Activated CD4-positive, alpha-beta T cell treated with anti-CD3 and anti-CD28 coated beads for 1 hour (primary cell): ENCODE measurements around the gene BRD3OS.
"Not testable (repeated sequence)": the region's sequence is repeated elsewhere in the genome, so short reads cannot be mapped to it uniquely, and the experiment has no call there.

Source experiments
- DNase-seq: peaks from one replicate; pipeline ENCODE4 v3.0.0-alpha.2; 2020

BRD3OS gene, protein sequence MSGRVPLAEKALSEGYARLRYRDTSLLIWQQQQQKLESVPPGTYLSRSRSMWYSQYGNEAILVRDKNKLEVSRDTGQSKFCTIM

DNA sequence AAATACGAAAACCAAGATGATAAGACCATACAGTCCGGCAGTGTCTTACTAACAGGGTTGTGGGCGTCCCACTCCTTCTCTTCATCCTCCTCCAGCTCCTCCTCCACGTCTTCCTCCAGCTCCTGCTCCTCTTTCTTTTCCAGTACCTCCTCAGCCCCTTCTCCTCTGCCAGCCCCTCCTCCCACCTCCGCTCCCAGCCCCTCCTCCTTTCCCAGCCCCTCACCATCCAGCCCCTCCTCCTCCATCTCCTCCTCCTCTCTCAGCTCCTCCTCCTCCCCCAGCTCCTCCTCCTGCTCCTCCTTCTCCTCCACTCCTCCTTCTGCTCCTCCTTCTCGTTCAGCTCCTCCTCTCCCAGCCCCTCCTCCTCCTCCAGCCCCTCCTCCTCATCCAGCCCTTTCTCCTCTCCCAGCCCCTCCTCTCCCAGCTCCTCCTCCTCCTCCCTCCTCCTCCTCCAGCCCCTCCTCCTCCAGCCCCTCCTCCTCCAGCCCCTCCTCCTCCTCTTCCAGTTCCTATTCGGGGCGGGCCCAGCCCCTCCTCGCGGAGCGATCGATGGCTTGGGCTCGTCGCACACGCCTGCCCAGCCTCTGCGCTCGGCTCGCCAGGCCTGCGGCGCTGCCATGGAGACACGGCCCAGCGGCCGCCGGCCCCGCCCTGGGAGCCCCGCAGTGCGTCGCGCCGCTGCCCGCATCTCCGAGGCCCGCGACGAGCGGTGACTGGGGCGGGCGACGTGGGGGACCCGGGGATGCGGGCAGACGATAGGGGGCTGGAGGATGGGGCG lies at the start of gene BRD3OS:
Gene BRD3OS, plus strand, starts transcription at position 654 of the 778 bp plus-strand sequence. CDS start 1,267 bp downstream, outside the sequence.
- peak; percentile 86 for DNase-seq

DNA sequence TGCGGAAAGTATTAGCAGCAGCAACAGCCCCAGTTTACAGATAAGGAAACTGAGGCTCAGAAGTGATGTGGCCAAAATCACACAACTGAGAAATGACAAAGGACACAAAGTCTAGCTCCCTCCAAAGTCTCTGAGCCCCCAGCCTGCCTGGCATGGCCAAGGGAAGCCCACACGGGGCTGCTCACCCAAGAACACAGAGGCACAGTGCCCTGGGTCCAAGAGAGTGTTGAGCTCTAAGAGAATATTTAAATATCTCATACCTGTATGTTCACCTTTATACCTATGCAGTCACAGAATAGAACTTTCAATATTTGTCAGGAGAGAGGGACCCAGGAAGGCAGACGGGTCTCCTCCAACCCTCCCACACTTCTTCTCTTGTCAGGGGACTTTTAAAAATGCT lies 49.8 kb upstream of the BRD3OS start:
- no peak for DNase-seq

DNA sequence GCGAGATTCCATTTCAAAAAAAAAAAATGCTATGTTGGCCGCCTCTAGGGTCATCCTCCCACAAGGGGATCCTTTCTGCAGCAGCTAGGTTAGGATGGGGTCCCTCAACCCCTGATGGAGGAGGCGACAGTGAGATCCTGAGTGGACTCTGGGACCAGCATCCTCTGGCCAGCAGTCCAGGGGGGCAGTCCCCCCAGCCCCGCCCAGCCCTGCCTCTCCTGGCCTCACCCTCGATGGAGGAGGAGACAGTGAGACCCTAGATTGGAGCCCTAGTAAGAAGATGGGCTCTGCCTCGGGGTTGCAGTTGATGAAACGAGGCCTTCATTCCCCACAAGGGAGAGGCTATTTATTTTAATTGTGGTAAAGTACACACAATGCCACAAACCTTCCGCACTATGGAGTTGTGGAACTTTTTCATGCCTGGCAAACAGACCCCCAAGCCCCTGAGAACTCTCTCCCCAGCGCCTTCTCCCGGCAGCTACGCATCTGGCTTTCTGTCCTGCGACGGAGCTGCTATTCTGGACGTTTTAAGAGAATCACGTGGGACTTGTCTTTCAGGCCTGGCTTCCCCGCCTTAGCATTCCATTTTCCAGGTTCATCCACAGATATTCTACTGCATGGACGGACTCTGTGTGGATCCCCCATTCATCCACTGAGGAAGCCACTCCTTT lies 49.0 kb upstream of the BRD3OS start:
- no peak for DNase-seq

DNA sequence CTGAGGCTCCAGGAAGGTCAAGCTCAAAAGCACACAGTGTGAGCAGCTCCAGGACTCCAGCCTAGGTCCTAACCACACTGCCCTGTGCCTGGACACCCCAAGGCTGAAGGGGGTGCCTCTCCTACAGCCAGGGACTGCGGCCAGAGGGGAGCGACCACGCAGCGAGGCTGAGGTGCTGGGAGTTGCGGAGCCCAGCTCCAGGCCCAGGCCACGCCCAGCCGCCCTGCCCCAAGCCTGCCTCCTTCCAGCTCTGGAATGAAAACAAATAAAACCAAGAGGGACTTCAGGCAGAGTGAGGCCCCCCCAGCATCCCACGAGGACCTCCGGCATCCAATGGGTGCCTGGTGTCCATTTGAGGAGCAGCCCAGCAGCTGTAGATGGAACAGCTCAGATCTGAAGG lies 48.4 kb upstream of the BRD3OS start:
- no peak for DNase-seq

DNA sequence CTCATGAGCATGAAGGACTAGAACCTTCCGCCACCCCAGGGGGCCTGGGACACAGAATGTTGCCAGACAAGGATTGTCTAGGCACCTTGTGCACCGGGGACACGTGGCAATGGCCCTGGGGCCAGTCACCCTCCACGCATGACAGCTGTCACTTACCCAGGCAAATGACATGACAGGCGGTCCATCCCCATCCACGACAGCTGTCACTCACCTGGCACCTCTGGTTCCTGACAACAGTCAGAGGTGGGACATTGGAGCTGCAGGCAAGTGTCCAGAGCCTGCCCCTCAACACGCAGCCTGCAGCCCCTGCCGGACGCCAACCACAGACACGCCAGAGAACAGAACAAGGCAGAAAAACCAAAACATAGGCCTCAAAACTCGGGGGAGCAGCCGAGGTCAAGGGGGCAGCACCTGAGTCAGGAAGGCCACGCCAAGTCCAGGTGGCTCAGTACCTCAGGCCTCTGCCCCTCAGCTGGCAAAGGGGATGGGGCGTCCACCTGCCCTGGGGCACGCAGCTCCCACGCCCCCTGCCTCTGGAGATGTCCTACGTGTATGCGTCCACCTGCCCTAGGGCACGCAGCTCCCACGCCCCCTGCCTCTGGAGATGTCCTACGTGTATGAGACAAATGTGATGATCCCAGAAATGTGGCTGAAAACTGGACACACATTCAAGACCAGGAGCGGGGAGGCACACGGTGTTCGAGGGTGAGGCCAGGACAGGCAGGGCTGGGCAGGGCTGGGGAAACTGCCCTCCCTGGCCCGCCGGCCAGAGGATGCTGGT lies 47.7 kb upstream of the BRD3OS start:
- DNase-seq: no peak

DNA sequence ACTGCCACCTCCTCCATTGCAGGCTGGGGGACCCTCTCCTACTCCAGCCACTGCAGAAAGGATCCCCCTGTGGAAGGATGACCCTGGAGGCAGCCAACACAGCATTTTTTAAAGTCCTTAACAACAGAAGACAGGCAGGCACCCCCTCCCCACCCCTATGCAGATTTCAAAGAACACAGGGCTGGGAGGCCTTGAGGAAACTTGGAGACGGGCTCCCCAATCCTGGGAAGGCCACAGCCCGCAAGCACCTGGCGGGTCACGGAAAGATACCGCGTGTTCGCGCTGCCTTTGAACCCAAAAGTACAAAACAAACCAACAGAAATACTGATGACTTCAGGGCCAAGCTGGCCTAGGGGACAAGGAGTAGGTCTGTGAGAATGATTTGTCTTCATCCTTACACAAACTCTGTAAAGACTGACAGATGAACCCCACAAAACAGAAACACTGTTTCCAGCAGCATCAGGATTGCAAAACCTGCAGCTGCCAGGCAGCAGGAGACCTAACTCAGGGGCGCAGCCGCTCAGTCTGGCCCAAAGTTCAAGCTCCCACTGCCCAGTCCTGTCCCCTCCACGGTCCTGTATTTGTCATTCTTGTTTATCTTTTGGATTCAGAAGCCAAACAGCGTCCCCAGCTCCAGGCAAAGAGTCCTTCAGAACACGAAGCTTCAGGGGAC lies 46.9 kb upstream of the BRD3OS start:
- no peak for DNase-seq

DNA sequence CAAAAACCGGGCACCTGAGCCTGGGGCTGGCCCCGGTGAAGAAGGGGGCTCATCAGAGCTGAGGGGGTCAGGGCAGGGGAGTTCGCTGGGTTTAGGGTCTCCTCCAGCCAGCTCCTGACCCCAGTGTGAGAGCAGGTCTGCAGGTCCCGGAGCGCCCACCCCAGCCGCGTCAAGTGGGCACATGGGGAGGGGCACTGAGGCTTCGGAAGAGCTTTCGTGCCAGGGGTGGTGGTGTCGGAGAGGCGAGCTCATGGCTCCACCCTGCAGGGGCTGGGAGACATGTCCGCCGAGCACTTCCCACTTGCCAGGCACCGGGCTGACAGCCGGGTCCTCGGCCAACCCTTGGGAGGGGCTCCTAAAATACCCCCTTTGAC lies 46.4 kb upstream of the BRD3OS start:
- no peak for DNase-seq

DNA sequence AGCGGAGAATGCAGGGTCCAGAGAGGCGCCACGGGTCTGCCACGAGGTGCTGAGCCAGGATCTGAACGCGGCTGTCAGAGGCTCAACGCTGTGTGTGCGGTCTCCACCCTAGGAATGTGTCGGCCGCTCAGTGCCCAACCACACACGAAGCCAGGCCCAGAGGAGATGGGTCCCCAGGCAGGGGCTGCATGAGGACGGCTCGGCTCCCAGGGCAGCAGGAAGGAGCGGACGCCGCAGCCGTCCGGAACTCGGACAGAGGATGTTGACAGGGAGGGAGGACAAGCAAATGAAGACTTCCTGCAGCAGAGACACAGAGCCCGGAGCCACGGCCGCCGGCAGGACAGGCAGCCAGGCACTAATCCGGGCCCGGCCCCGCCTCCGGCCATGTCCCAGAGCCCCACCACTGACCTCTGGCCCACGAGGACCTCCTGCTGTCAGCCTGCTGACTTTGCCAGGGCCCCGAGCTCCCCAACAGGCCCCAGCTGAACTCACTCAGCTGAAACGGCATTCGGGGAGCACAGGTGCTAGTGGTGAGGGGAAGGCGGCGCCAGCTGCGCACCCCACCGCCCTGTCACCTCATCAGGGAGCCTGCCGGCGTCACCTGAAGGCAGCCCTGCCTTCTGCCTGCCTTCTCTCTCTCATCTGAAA lies 45.9 kb upstream of the BRD3OS start:
- DNase-seq: no peak

DNA sequence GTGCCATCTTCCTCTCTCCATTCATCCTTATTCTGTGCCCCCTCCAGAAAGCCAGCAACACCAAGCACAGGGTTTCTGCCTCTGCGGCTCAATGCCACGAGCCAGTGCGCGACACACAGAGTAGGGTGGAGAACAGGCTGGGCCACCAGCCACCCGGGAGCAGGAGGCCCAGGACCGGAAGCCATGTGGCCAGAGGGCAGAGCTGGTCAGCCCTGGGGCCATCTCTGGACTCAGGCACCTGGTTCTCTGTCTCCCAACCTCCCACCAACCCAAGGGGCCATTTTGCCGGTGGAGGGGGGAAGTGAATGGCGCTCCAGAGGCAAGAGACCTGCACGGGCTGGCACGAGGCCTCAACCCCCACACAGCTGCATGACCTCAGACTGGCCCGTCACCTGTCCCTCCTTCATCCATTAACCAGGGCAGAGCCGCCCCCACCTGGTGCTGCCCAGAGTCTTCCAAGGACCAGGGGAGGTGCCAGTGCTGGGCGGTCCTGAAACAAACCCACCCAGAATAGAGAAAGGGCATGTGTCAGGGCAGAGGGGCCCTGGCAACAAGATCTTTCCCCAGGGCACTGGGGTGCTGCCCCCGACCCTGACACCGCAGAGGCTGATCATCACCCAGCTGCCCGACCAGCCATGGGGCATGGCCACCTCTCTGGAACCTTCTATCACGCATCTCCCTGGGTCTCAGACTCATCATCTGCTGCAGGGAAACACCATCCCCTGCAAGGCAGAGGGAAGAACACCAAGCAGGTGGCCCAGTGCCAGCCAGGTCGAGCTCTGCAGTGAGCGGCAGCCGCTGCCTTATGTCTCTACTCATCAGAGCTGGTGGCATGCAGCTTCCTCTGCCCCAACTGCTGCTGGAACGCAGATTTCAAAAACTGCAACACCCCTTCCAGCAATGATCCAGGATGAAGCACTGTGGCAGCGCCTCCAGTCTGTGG lies 45.1 kb upstream of the BRD3OS start:
- no peak for DNase-seq

DNA sequence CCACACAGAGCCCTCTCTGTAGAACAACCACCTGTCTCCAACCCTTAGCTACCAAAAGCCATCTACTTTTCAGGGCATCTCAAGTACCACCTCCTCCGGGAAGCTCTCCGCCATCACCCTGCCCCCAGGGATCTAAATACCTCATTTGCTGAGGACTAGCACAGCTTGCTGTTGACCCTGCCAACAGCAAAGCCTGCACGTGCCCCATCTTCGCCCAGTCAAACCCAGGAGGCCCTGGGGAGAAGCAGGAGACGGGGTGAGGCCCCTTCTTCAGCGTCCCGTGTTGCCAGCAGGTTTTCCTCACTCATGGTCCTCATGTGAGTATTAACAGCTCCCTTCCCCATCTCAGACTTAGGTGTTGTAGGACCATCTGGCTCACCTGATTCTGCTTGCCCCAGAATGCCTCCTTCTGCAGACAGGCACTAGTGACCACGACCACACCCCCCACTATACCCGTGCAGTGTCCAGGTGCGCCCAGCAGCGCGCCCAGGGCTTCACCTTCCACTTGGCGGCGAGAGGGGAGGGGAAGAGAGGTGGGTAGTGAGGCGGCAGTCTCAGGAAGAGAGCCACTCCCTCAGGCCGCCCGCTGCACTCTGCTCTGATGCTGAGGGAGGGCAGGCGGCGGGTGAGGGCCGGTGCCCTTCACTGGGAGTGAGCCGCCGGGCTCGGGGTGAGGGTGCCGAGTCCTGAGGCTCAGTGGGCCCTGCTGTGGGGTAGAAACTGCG lies 44.3 kb upstream of the BRD3OS start:
- DNase-seq: no peak

DNA sequence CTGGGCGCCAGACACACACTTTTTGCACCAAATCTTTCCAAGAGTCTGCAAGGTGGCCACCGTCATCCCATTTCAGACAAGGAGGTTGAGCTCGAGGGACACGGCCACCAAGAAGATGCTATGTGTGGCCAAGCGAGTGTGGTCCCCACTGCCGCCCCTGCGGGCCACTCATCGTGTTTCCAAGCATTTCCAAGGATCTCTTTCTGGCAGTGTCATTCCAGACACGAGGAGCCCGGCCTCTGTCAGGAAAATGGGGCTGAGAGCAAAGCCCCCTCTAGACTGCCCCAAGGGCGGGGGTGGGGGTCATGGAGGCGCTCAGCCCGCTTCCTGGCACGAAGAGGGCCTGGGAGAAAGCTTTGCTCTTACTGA lies 43.7 kb upstream of the BRD3OS start:
- DNase-seq: no peak

DNA sequence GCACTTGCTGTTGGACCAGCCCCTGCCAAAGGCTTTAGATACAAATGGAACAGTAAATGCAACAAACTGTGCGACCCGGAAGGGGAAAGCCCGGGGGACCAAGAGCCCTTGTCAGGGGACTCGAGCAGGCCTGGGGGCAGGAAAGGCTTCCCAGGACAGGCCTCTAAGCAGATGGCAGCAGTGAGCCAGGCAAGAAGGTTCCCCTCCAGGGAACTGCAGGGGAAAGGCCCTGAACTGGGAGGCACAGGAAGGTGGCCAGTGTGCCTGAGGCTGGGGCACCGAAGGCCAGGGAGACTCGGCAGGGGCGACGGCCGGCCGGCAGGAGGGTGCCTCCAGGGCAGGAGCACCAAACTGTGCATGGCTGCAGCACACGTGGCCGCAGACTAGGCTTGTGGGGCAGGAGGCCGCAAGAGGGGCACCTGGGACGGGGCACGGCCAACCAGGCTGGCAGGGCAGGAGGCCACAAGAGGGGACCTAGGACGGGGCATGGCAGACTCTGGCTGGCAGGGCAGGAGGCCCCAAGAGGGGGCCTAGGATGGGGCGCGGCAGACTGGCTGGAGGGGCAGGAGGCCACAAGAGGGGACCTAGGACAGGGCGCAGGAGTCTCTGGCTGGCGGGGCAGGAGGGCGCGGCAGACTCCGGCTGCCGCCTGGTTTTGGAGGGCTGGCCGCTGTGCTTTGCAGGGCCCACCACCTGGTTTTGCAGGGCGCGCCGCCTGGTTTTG lies 43.2 kb upstream of the BRD3OS start:
- no peak for DNase-seq

DNA sequence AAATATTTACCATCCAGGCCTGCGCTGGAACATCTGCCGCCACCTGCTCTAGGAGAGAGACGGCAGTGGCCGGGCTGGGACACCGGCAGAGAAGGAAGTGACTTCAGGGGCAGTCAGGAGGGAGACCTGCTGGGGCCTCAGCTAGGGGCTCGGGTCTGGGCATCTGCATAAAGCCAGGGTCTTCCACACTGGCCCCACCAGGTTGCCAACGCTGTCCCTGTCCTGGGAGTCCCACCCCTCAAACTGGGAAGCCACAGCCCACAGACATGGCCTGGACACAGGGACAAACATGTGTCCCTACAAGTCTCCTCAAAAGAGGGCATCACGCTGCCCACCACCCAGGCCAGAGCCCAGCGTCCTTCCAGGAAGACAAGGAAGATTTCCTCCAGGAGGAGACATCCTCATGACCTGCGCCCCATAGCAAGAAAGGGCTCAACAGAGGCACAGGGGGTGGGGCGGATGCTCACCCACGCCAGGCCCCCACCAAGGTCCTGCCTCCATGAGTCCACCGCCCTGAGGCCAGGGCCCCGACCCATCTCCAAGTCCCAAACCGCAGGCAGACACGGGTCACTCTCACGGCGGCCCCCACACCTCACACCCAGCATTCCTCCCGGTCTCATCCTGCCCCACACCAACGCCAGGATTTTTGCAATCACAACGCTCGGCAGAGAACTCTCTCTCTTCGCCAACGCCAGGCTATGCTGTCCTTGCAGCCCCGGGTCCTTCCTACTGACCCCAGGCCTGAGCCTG lies 42.1 kb upstream of the BRD3OS start:
- DNase-seq: no peak

DNA sequence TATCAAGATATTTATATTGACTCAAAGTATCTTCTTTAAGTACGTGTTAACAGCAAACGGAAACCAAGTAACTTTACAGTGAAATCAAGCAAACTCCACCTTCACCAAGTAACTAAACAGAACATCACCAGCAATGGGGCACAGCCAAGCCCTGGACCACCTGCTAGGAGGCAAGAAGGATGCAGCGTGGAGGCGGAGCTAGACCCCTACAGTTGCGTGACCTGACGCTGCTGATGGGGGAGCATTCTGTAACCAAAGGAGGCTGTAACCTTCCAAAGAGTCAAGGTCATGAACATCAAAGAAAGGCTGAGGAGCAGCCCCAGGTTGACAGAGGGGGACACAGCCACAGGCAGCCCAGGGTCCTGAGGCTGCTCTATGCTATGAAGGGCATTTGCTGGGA lies 39.2 kb upstream of the BRD3OS start:
- no peak for DNase-seq

DNA sequence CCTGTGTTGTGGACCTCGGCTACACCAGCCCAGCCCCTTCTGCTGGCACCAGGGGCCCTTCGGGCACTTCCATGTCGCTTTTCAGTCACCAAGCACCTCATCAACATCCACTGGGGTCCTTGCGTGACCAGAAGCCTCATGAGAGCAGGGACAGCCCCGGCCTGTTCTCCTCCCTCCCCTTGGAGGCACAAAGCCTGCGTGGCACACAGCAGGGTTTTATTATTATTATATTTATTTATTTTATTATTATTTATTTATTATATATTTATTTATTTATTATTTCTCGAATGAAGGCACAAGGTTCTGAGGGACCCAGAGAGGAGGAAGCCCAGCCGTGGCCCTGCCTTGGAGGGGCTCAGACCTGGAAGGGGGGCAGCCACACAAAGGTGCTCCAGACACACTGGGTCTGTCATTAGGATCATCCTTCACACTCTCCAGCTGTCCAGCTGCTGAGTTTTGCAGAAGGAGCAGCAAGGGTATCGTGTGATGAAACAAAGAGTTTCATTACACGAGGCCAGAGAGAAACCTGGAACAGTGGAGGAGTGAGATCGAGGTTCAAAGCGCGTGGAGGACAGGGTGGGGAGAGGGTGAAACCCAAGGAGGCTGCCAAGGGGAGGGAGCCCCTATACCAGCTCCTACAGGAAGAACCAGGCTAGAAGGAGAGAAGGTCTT lies 38.4 kb upstream of the BRD3OS start:
- DNase-seq: no peak

DNA sequence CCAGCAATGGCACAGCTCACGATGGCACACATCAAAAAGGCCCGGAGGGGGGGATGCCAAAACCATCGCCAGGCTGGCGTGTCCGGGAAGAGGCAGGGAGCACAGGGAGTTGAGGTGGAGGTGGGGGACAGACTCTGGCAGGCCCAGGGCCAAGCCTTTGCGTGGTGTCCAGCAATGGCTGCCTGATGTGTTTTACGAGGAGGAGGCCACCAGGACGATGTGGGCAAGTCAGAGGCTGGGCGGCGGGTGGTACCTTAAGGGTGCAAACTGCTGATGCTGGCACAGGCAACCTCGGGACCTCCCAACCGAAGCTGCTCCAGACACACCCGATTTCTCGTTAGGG lies 37.9 kb upstream of the BRD3OS start:
- no peak for DNase-seq

DNA sequence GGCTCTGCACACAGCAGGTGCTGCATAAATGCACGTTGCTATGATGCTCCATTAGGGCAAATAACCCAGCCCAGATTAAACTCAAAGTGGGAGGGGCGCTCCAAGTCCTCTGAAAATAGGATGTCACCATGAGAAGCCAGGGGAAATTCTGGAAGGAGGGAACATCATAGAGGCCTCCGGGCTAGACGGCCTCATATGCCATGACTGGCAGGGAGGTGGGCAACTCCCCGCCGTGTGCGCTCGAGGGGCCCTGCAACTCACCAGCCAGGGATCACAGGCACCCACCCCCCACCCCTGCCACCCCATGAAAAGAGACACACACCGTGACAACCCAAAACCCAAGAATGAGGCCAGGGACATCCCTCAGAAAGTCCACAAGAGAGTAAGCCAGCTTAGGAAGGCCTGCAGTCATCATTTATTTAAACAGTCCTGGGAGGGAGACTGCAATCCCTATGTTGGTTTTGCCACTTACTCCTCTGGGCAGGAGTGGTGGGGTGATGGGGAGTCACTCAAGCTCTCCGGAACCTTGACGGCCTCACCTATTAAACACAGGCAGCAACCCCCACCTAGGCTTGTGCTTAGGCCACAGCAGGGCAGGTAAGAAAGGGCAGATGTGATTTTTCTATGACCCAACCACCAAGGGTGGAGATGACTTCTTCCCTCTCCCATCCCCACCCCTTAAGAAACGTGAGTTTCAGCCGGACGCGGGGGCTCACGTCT lies 37.2 kb upstream of the BRD3OS start:
- no peak for DNase-seq

DNA sequence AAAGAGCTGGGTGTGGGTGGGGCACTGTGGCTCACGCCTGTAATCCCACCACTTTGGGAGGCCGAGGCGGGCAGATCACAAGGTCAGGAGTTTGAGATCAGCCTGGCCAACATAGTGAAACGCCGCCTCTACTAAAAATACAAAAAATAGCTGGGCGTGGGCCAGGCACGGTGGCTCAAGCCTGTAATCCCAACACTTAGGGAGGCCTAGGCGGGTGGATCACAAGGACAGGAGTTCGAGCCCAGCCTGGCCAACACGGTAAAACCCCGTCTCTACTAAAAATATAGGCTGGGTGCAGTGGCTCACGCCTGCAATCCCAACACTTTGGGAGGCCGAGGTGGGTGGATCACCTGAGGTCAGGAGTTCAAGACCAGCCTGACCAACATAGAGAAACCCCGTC lies 36.5 kb upstream of the BRD3OS start:
- DNase-seq: not testable (repeated sequence)
